Limb (tissue), 2 donors: ENCODE data around the gene IDH3G.

ENCODE experiments used
- DNase-seq, 2 donors: peaks; one replicate each; pipeline ENCODE4 v3.0.0-alpha.2; 2016; ENCODE audit errors: extremely low spot score in 2 of 2

IDH3G gene

DNA sequence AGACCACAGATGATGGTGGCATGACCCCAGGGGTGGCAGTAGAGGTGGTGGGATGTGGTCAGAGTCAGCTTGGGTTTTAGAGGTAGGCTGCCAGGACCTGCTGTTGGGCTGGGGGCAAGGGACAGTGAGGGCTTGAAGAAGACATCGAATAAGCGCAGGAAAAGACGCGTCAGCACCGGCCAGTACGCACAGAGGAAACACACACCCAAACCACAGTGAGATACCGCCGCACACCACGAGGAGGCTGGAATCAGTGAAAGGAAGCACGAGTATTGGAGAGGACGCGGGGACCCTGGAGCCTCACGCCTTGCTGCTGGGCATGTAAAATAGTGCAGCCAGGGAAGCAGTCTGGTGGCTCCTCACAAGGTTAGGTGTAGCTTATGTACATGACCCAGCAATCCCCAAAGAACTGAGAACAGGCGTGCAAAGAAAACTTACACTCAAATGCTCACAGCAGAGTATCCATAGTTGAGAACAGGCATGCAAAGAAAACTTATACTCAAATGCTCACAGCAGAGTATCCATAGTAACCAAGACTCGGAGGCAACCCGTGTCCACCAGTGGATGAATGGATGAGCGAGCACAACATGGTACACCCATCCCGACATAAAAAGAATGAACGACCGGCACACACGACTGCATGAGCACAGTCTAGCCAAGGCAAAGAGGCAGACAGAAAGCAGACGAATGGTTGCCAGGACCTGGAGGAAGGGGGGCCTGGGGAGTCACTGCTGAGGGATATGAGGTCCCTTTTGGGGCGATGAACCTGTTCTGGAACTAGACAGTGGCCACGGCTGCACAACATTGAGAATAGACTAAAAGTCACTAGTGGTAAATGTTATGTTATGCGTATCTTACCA, 22.9 kb upstream of the IDH3G start:
- DNase-seq = no peak

DNA sequence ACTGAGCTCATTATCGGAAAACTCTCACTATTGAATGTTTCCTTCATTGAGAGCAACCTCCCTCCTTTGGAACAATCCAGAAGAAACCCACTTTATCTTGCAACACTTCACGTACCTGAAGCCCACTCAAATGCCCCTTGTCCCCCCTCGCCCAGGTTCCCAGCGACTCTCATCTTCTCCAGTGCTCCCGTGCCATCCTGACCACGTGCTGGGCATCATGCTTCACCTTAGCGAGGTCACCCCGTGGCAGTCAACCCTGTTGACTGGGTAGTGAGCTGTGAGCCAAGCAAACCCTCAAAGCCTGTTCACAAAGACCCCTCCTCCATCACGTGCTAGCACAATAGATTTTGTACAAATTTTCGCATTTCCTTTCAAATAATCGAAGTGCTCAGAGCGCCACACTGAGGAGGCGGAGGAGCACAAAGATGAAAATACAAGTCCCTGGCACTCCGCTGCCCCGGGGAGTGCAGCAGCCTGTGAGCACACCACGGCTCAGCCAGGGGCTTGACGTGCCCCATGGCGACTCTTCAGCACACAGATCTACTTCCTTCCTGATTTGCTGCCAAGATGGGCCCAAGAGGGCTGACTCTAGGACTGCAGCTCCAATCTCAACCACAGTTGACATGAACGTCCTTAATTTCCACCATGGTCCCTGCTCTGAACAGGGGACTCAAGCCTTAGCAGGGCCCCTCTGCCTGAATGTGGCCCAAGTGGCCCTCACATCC, 20.6 kb upstream of the IDH3G start:
- no peak for DNase-seq

DNA sequence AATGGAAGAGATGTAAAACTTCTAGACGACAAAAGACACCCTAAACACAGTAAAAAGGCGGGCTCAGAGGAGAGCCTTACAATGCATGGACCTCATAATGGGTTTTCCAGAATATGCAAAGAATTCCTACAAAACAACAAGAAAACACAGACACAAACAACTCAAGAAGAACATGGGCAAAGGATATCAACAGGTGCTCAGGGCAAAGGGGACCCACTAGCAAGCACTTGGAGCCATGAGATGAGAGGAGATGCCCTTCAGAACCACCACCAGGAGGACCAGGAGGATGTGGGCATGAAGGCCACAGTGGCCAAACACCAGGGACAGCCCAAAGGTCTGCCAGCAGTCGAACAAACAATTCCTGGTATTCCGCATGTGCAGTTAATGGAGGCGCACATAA, 19.0 kb upstream of the IDH3G start:
- DNase-seq = no peak

DNA sequence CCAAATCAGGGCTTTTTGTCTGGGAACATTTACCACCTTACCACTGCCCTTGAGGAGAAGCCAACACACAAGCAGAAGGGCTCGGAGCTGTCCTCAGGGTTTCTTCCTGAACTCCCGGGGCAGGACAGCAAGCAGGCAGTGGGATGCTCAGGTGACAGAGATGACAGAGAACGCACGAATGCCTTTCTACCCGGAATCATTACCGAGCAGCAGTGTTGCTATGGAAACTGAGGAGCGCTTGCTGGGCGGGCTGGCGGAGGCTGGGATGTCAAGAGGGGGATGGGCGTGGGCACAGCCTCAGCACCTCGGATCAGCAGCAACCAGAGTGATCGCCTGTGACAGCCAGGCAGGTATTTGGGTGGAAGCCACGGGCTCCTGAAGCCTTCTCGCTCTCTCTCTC, 18.0 kb upstream of the IDH3G start:
- no peak for DNase-seq

DNA sequence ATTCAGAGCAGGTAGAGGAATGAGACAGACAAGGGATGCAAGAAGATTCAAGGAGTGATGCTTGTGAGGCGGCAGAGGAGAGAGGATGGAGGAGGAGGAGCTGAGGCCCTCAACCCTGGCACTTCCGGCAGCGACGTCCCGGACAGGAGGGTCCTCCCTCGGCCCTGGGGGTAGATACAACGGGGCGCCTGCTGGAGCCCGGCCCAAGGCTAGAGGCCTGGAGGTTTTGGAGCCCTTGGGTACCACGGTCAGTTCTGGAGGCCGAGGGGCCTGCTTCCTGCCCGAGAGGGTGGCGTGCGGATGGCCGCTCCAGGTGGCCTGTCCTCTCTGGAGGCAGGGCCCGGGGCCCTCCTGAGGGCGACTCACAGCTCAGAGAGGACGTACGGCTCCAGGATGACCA, 13.8 kb upstream of the IDH3G start:
- DNase-seq = no peak

DNA sequence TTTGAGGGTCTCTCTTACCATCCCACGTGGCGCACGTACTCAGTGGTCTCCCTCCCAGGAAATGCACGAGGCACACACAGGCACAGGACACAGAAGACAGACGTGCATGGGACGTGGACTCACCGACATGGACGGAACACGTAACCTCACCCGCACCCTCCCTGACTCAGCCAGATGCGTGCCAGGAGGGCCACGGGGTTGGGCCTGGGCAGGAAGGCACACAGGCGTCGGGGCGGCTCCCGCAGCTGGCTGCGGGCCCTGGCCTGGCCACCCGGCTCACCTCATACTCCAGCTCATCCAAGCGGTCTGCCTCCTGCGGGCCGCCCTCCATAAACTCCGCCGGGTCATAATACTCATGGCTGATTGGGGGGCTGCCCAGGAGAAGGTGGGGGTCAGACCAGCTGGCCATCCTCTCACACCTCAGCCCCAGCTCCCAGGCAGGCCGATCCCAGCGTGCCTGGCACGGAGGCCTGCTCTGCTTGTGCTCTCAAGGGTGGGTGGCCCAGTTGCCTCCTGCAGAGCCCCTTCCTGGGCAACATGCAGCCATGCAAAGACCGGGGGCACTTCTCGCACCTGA, 12.9 kb upstream of the IDH3G start:
- no peak for DNase-seq

DNA sequence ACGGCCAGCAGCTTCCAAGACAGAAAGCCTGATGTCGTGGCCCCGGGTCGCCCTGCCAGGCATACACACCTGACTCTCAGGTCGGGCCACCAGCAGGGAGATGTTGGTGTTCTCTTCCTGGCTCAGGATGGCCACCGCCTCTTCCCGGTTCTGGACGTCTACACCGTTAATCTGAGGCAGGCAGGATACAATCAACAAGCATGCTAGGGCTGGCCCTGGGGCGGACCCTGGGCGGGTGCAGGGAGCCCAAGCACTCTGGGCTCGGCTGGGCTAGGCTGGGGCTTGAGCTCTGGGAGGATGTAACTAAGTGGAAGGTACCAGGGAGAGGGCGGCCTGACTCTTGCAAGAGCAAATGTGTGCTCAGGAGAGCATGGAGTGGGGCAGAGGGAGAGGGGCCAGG, 11.3 kb upstream of the IDH3G start:
- no peak for DNase-seq

DNA sequence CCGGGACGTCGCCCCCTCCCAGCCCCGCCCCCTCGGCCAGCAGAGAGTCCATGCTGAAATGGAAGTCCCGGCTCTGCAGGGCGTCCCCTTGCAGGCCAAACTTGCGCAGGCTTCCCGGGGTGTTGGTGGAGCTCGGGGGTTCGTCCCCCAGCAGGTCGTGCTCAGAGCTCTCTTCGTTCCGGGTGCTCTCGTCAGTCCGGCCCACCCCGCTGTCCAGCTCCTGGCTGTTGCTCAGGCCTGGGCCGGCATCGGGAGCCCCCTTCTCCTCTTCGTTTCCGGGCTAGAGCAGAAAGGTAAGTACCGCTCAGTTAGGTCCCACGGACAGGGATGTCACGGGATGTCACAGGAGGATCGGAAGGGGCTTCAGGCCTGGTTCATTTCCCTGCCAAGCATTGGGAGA, 10.4 kb upstream of the IDH3G start:
- no peak for DNase-seq

DNA sequence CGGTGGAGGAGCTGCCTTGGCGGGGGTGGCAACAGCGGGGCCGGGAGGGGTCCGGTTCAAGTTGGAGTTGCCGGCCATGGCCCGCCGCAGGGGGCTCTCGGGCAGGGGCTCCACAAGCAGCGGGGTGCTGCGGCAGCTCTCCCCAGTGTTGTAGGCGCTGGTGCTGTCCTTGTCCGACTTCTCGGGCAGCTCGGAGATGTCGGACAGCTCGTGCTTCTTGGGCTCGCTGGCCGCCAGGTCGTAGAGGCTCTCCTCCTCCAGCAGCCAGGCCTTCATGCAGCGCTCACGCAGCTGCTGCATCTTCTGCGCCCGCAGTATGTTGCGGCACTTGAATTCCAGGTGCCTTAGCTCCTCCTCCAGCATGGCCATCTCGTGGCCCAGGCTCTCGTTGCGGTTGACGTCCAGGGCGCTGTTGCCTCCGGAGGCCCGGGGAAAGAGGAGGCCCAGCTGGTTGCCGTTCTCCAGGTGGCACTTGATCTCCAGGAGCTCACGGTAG, 10.0 kb upstream of the IDH3G start:
- DNase-seq = no peak

DNA sequence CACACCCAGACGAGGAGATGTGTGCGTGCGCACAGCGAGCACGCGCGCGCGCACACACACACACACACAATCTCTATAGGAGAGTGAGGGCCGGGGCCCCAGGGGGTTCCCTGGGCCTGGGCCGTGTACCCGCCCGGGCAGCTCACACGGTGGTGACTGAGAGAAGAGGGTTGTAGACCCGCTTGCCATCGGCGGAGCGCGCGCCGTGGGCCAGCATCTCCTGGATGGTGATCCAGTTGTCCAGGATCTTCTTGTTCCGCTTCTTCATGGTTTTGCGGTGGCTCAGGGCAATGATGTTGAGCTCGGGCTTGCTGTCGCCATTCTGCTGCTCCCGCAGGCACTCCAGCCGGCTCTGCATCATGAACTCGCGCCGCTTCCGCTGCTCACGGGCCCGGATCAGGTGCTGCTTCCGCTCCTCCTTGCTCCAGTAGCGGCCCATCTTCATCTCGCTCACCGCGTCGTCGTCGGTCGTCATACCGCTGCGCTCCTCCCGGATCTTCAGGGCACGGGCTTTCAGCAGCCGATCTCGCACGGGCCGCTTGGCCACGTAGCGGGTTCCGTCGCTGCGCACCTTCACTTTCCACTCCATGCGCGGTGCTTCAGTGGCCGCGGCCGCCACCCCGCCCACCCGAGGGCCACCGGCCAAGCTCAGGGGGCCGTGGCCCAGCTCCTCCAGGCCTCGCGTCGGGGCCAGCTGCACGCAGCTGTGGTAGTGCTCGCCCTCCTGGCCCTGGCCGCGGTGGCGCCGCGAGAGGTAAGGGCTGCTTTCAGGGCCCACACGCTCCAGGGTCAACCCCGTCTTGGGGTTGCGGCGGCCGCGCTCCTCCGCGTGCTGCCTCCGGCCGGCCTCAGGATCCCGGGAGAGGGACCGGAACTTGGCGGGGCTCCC, 9.3 kb upstream of the IDH3G start:
- no peak for DNase-seq

DNA sequence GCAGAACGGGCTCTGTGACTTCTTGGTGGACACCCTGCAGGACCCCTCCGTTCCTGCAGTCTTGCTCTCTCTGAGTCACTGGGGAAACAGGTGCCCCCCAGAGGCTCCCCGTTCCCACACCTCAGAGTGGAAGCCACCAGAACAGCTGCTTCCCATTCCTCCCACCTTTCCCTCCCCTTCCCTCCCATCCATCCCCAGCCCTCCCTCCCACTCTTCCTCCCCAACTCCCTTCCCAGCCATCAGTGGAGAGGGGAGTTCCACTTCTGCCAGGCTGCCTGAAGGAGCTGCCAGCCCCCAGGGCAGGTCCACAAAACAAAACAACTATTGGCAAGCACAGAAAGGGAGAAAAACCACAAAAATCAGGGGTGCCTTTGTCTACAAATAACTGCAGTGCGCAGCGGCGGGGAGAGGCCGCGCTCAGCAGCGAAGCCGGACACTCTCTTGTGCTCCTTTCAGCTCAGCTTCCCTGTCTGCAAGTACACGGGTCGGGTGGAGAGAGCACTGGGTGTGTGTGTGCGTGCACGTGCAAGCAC, 8.4 kb upstream of the IDH3G start:
- no peak for DNase-seq

DNA sequence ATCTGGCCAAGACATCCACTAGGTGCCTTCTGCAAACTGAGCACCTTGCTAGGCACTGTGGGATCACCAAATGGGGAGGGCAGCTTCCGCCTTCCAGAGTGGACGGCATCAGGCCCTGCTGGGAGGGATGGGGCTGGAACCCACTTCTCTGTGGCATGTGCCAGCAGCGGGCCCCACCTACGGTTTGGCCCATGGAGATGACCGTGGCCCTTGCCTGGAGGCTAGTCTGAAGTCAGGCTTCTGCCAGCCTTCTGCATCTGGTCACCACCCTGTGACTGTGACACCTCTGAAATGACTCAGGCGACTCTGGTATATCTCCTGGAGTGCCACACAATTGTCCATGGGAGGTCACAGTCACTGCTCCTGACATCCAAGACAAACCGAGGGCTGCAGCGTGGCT, 7.5 kb upstream of the IDH3G start:
- no peak for DNase-seq

DNA sequence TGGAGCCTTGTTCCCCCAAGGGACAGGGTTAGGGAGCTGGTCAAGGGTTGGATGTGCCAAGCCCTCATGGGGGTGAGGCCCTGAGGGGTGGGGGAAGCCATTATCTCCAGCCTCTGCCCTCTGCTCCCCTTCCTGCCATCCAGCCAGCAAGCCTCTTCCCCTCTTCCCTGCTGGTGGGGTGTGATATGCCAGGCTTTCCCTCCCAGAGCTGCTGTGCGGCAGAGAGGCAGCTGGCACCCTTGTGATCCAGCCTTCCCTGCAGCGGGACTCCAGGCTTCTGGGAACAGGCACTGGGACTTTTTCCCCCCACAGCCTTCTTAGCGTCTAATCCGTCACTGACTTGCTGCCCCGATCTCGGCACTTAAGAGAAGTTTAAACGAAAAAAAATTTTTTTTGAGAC, 6.6 kb upstream of the IDH3G start:
- no peak for DNase-seq

DNA sequence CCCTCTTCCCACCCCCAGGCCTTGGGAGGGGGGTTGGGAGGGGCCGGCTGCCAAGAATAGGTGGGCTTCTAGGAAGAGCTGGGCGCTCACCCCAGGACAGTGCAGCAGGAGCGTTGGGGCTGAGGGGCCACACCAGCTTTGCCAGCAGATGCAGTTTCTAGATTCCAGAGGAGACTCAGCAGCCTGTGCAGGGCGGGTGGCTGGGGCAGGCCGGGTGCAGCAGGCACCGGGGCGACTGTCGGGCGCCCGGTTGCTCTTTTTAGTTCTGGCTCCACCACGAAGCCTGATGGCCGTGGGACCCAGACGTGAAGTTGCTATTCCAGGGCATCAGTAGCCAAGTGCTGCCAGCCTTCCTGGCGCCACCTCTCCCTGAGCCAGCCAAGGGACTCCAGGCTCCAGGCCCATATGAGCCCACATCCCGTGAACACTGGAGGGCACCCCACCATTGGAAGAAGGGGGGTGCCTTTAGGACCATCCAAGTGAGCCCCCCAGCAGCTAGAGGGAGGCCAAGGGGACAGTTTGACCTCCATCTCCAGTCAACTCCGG, 6.1 kb upstream of the IDH3G start:
- DNase-seq = no peak

DNA sequence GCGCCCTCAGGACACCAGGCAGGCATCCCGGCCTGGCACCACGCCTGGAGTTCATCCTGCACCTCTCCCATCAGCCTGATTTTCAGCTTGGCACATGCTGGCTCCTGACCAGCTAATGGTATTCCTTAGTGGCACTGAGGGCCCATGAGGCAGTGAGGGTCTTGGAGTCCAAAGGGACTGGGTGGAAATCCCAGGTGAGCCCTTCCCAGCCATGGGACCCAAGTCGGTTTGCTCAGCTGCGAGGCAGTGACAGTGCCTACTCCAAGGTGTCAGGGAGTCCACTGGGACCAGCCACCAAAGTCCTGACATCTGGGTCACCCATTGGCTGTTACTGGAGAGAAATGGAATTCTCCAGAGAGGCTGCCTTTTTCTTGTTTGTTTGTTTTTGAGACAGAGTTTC, 5.2 kb upstream of the IDH3G start:
- DNase-seq = no peak

DNA sequence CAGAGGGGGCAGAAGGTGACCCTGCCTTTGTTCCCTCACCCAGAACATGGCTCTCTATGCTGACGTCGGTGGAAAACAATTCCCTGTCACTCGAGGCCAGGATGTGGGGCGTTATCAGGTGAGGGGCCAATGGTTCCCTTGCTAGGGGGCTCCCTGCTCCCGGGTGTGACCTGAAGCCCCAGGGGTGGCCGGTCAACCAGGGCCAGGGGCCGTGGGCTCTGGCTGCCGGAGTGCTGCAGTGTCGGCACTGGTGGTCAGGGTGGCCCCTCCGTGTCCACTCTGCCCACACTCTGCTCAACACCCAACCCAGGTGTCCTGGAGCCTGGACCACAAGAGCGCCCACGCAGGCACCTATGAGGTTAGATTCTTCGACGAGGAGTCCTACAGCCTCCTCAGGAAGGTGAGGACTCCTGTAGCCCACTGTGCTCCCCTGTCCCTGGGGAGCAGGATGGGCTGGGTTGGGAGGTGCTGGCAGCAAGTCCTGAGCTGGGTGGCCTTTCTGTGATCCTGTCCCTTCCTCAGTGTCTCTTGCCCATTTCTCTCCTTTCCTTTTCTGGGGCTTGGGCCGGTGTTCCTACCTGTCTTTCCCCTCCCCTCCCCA, 3.3 kb upstream of the IDH3G start:
- no peak for DNase-seq

DNA sequence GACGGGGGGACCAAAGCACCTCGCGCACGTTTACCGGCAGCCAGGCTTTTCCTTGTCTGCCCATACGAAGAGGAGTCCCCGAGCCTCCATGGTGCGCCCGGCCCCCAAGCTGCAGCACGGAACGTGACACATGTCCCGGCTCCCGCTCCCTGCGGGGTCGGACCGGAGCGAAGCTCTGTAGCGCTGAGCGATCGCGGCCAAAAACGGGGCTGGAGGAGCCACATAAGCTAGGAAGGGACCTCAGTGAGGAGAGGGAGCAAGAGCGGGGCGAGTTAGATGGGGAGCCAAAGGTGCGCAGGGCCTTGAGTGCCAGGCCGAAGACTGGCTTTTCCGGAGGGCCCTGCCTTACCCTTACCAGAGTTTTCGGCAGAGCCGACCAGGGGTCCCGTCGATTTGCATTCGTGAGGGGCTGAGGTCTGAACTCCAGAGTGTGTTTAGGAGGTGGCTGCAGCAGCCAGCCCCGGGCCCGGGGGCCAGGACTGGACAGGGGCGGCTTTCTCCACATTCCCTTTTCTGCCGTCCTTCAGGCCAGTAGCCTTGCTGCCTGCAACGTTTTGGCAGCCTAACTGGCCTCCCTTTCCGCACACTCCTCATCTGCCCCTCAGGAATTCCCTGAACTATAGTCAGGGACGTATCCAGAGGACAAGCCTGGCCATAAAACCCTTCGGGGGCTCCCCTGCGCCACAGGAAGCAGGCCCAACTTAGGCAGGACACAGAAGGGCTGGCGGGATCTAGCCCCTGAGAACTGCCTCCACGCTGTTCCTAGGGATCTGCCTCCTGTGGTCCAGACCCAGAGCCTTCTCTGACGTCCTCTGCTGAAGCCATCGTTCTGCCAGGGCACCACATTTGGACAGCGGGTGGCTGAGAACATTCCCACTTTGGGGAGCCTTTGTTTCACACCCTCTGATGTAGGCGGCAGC, 982 bp upstream of the IDH3G start:
- no peak for DNase-seq

DNA sequence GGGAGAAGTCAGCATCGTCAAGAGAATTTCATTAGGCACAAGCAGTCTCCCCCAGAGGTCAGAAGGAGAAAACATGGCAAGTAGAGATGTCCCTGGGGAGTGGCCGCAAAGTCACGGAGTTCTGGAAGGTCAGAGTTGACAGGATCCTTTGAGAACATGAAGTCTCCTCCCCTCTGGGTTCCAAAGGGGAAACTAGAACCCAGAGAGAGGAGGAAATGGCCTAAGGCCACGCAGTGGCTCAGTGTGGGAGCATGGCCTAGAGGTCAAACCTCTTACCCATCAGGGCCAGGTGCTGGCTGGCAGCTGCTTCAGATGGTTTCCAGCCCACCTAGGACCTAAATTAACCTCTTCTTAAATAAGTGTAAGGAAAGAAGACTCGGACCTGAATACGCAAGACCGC, 884 bp downstream of the IDH3G start:
- DNase-seq = no peak

DNA sequence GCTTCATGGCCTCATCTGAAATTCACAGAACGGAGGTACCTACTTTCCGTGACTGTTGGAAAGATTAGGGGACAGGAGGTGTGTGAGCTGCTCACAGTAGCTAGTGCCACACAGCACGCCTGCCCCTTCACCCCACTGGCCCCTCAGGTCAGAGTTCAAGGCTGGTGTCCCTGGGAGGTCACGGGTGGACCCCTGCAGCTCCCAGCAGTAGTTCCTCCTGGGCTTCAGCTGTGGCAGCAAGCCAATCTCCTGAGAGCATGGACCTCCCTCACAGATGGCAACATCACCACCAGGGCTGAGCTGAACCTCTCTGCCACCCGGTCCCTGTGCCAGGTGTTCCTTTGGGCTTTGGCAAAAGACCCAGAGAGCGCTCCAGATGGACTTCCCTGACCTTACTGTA, 1.8 kb downstream of the IDH3G start:
- DNase-seq = no peak
